Left ventricle myocardium inferior (tissue), 1 donor: ENCODE data around the gene DDX10. TPM values are rescaled to one million over a fixed set of nuclear protein-coding genes. Genes with fewer than 3 reads are reported as not detected.

Experiments
- DNase-seq: peaks from one replicate; pipeline ENCODE4 v3.0.0-alpha.2; 2020
- H3K27ac ChIP-seq: fragments of 200-600 bp; replicated peaks from 2 replicates; pipeline ENCODE4 v1.8.0; 2021
- H3K27me3 ChIP-seq: fragments of 200-600 bp; 2 replicates; pipeline ENCODE4 v1.8.0; 2021; ENCODE audit warnings: low read depth
- H3K36me3 ChIP-seq: fragments of 200-600 bp; 2 replicates; pipeline ENCODE4 v1.8.0; 2021
- H3K4me1 ChIP-seq: fragments of 200-600 bp; 2 replicates; pipeline ENCODE4 v1.8.0; 2021
- H3K4me3 ChIP-seq: fragments of 200-600 bp; 2 replicates; pipeline ENCODE4 v1.8.0; 2021; ENCODE audit warnings: mild to moderate bottlenecking, moderate library complexity
- H3K9me3 ChIP-seq: fragments of 200-600 bp; replicated peaks from 2 replicates; pipeline ENCODE4 v1.8.0; 2021
- intact Hi-C: fragments of 100-400 bp; cut with micrococcal nuclease; formaldehyde crosslinking; loops from one replicate; pipeline ENCODE4 v1.11.0; 2022
- total RNA-seq: library from RNA; stranded (reverse); fragmentation: NEBNext Ultra II Directional; extraction: Animal tissue kit (Norgen Biotek cat#: 25700); gene quantifications from one replicate; pipeline ENCODE4 v1.2.1, GENCODE V29; 2021
- TF ChIP-seq, protein P1 (sequence below): fragments of 200-600 bp; IDR thresholded peaks from 2 replicates; pipeline ENCODE4 v1.8.0; 2021; ENCODE audit warnings: antibody characterized with exemption, mild to moderate bottlenecking, borderline replicate concordance
- donor health status: DM: no; HTN: yes; CAD: no; lungs with severe emphysema.

The DDX10 gene
- total RNA-seq, 1 donor from 2014 or later, result 11.7 TPM

DNA sequence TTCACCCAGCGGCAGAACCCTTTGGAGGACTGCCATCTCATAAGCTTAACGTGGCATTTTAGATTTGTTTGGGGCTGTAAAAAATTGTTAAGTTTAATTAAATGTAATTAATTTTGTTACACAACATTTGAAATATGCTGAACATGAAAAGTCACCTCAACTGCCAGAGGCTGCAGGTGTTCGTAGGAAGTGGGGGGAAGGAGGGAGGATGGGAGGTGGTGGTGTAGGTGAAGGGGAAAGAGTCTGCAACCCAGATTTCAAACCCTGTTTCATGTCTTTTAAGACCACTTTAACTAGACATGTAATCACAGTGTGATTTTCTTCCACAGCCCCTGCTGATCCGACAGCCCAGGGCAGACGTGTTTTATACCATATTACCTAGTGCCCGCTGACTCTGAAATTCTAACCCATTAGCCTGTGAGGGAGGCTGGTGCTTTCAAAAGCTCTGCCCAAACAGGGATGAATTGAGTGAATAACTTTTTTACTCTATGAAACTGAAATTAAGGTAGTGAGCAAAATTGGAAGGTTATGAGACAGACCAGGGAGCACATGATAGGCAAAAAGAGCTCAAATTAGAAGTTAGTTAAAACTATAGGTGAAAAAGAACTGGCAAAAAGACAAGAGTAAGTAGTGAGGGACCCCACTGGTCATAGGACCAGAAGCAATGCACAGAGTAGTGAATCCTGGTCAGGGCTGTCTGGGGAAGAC, 279.8 kb downstream of the DDX10 start:
- Histone ChIP-seq H3K27me3 (no peaks in the 10 kb centered on the region), H3K9me3 (peaks cover 20% of the 10 kb centered on the region), H3K4me1 (no peaks in the 10 kb centered on the region), H3K4me3 (no peak overlapping the region), H3K36me3 (peaks cover 21% of the 10 kb centered on the region), H3K27ac (no peak overlapping the region)
- intact Hi-C loops, result no loop called here
- no peak for DNase-seq
- TF ChIP-seq, protein P1, sequence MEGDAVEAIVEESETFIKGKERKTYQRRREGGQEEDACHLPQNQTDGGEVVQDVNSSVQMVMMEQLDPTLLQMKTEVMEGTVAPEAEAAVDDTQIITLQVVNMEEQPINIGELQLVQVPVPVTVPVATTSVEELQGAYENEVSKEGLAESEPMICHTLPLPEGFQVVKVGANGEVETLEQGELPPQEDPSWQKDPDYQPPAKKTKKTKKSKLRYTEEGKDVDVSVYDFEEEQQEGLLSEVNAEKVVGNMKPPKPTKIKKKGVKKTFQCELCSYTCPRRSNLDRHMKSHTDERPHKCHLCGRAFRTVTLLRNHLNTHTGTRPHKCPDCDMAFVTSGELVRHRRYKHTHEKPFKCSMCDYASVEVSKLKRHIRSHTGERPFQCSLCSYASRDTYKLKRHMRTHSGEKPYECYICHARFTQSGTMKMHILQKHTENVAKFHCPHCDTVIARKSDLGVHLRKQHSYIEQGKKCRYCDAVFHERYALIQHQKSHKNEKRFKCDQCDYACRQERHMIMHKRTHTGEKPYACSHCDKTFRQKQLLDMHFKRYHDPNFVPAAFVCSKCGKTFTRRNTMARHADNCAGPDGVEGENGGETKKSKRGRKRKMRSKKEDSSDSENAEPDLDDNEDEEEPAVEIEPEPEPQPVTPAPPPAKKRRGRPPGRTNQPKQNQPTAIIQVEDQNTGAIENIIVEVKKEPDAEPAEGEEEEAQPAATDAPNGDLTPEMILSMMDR, result no peak

DNA sequence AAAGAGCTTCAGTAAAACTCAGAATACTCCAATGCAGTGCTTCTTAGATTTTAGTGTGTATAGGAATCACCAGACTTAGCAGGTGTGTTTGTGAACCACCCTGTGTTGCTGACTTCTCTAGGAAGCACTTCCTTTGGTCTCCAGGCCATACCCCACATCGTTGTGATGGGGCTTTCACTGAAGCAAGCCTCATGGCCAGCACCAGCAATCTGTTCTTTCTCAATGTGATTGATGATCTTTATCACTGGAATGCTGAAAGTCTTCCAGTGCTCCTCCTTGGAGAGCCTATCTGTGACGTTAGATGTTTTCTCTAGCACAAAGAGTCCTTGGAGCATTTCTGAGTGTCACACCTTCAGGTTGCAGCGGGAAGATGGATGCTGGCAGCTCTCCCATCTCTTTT, 280.5 kb downstream of the DDX10 start:
- no peak overlapping the region for H3K4me3 ChIP-seq
- no peaks in the 10 kb centered on the region for H3K27me3 ChIP-seq
- intact Hi-C loops, result no loop called here
- peaks cover 17% of the 10 kb centered on the region for H3K36me3 ChIP-seq
- H3K9me3 ChIP-seq, result peaks cover 23% of the 10 kb centered on the region
- TF ChIP-seq, protein P1, result no peak
- H3K4me1 ChIP-seq, result no peaks in the 10 kb centered on the region
- no peak overlapping the region for H3K27ac ChIP-seq
- DNase-seq, result no peak

DNA sequence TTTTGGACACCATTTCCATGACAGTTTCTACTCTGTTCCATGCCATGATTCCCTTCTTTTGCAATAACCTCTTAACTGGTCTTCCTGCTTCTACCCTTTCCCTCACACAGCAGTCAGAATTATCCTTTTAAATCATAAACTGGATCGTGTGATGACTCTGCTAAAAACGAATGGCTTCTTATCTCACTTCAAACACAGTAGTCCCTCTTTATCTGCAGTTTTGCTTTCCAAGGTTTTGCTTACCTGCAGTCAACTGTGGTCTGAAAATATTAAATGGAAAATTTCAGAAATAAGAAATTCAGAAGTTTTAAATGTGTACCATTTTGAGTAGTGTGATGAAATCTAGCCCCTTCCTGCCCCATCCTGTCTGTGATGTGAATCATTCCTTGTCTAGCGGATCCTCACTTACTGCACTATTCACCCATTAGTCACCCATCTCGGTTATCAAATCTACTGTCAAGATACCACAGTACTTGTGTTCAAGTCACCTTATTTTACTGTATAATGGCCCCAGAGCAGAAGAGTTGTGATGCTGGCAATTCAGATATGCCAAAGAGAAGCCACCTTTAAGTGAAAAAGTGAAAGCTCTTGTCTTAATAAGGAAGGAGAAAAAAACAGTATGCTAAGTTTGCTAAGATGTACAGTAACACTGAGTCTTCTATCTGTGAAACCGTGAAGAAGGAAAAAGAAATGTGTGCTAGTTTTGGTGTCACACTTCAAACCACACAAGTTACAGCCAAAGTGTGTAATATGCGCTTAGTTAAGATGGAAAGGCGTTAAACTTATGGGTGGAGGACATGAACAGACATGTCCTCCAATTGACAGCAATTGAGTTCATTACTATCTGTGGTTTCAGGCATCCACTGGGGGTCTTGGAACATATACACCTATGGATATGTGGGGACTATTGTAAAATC, 283.0 kb downstream of the DDX10 start:
- no peak for DNase-seq
- Histone ChIP-seq H3K9me3 (peaks cover 23% of the 10 kb centered on the region), H3K27ac (no peak overlapping the region), H3K36me3 (peaks cover 4% of the 10 kb centered on the region), H3K27me3 (no peaks in the 10 kb centered on the region), H3K4me1 (no peaks in the 10 kb centered on the region), H3K4me3 (no peak overlapping the region)
- intact Hi-C loops, result no loop called here
- TF ChIP-seq, protein P1, result no peak

DNA sequence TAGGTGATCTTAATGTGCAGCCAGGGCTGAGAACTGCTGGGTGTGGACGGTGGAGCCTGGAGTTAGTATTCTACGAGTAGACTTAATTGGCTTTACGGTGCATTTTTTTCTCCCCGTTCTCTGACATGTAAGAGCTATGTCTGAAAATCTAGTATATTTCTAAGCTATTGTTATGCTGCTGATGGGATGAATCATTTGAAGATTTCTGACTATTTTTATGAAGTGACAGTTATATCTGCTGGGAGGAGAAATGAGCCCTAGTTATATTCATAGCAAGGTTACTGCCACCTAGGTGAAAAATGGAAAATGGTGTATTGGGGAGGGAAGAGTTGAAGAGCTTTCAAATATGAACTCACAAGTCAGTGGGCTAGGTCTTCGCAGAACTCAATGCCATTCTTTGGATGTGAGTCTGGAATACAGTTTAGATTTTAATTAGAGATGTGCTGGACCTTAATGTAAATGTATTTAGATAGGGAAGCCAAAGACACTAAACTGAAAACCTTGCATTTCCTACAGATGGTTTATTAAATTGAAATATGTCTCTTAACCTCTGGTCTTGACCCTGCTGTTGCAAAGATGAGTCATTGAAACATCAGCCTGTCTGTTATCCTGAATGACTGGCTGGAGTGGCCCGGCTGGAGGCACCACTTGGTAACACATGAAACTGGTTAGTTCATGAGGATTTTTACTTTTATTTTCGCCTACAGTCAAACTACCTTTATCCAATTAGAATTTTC, 293.7 kb downstream of the DDX10 start:
- no peaks in the 10 kb centered on the region for H3K27me3 ChIP-seq
- no peaks in the 10 kb centered on the region for H3K9me3 ChIP-seq
- intact Hi-C loops, result no loop called here
- no peak for DNase-seq
- no peak overlapping the region for H3K27ac ChIP-seq
- H3K36me3 ChIP-seq, result no peaks in the 10 kb centered on the region
- TF ChIP-seq, protein P1, result no peak
- no peaks in the 10 kb centered on the region for H3K4me1 ChIP-seq
- H3K4me3 ChIP-seq, result no peak overlapping the region

DNA sequence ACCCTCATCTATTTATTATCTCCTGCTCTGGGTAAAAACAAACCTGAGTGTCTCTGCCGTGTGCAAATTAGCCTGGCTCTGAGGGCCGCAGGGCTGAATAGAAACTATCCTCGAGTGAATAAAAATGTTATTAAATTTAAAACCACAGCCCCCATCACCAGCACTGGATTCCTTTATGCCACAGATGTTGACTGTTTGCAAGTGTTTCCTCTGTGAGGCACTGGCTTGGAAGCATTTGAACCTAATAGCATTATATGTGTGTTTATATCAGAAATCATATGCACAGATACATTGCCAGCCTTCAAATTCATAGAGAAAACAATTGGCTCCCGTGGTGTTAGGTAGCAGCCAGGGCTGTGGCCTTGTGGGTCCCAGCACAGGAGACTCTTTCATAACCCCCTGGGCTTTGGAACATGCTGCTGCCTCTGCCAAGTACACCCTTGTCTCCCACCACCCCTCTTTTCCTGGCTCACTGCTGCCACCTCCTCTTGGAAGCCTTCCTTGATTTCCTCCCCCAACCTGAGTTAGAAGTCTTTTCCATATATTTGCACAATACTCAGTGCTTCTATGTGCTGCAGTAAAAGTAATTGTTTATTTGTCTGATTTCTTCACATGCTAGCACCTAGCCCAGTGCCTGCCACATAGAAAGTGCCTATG, 294.4 kb downstream of the DDX10 start:
- H3K4me3 ChIP-seq, result no peak overlapping the region
- no peaks in the 10 kb centered on the region for H3K9me3 ChIP-seq
- no peaks in the 10 kb centered on the region for H3K36me3 ChIP-seq
- no peaks in the 10 kb centered on the region for H3K4me1 ChIP-seq
- H3K27ac ChIP-seq, result no peak overlapping the region
- TF ChIP-seq, protein P1, result no peak
- no peaks in the 10 kb centered on the region for H3K27me3 ChIP-seq
- no peak for DNase-seq
- intact Hi-C loops, result no loop called here
